Endothelial cell of umbilical vein (primary cell): ENCODE data around the gene DBP. TPM values are rescaled to one million over a fixed set of nuclear protein-coding genes. Genes with fewer than 3 reads are reported as not detected.

Experiments used
- BruUV-seq: library from RNA; stranded (reverse); fragments of 400-500 nt; replicated peaks from 2 replicates; lab custom pipeline; 2021; lab: Mats Ljungman, UMichigan
- CTCF ChIA-PET: fragments of 300-600, 350-600 bp; sonication (Branson Sonifier 250); formaldehyde crosslinking; loops from one replicate; lab custom pipeline; 2021; ENCODE audit warnings: antibody characterized with exemption, inconsistent platforms; lab: Charles Lee
- POLR2A ChIA-PET: fragments of 300-600, 350-600 bp; sonication (Branson Sonifier 250); formaldehyde crosslinking; loops from one replicate; lab custom pipeline; 2021; ENCODE audit warnings: antibody characterized with exemption, inconsistent platforms; lab: Charles Lee
- DNase-seq: peaks from one replicate; pipeline ENCODE4 v3.0.0-alpha.2; 2011; ENCODE audit warnings: low read depth, low spot score
- FAIRE-seq: peaks from 2 replicates; lab custom pipeline; 2011; peaks lifted over from hg19 to GRCh38; lab: Jason Lieb, UNC
- H2AFZ ChIP-seq: 2 replicates; pipeline ENCODE4 v1.6.0; 2012; ENCODE audit warnings: low read depth, low read length, control low read depth, inconsistent platforms
- H3K27ac ChIP-seq: 2 replicates; pipeline ENCODE4 v1.5.1; 2011; ENCODE audit warnings: low read depth, mild to moderate bottlenecking, control low read depth, low read length, moderate library complexity; ENCODE audit not compliant: insufficient read depth
- H3K27me3 ChIP-seq, 2 experiments: 2 replicates each; pipeline versions ENCODE4 v1.6.0 to v1.6.1; 2011; ENCODE audit warnings: low read length in 2 of 2, mixed read lengths in 1 of 2; ENCODE audit not compliant: control insufficient read depth in 2 of 2, insufficient read depth in 2 of 2
- H3K36me3 ChIP-seq, 2 experiments: 2 replicates in 1 of 2; 3 replicates in 1 of 2; pipeline ENCODE4 v1.5.1; 2011; ENCODE audit warnings: low read length in 2 of 2, mild to moderate bottlenecking in 1 of 2, moderate library complexity in 1 of 2; ENCODE audit not compliant: control insufficient read depth in 2 of 2, insufficient read depth in 2 of 2; ENCODE audit errors: extremely low read depth in 1 of 2
- H3K4me1 ChIP-seq: 3 replicates; pipeline ENCODE4 v1.5.1; 2011; ENCODE audit warnings: mild to moderate bottlenecking, low read length; ENCODE audit not compliant: control insufficient read depth, insufficient read depth; ENCODE audit errors: extremely low read depth
- H3K4me2 ChIP-seq: 2 replicates; pipeline ENCODE4 v1.6.1; 2011; ENCODE audit warnings: low read length, control low read depth, mixed read lengths; ENCODE audit not compliant: insufficient read depth
- H3K4me3 ChIP-seq, 3 experiments: fragments of 200-600 bp in 1 of 3; sonication (generic), shearing (Covaris generic) in 1 of 3; replicated peaks in 1 of 3; 2 replicates each; pipeline ENCODE4 v1.5.1; 2011 to 2016; ENCODE audit warnings: control low read depth in 3 of 3, low read length in 3 of 3, mild to moderate bottlenecking in 2 of 3, inconsistent platforms in 1 of 3, low read depth in 1 of 3, moderate library complexity in 1 of 3; ENCODE audit not compliant: insufficient read depth in 1 of 3
- H3K79me2 ChIP-seq: 2 replicates; pipeline ENCODE4 v1.6.0; 2012; ENCODE audit warnings: low read length, inconsistent platforms; ENCODE audit not compliant: control insufficient read depth, insufficient read depth
- H3K9ac ChIP-seq: replicated peaks from 2 replicates; pipeline ENCODE3; 2011; ENCODE audit warnings: low read length, control low read depth; ENCODE audit not compliant: insufficient read depth; ENCODE audit errors: extremely low read depth
- H3K9me1 ChIP-seq: replicated peaks from 3 replicates; pipeline ENCODE4 v1.6.0; 2011; ENCODE audit warnings: mild to moderate bottlenecking, low read length; ENCODE audit not compliant: control insufficient read depth, insufficient read depth; ENCODE audit errors: extremely low read depth
- H3K9me3 ChIP-seq: replicated peaks from 2 replicates; pipeline ENCODE4 v1.5.1; 2012; ENCODE audit warnings: low read length, inconsistent platforms; ENCODE audit not compliant: control insufficient read depth, insufficient read depth
- H4K20me1 ChIP-seq: replicated peaks from 2 replicates; pipeline ENCODE3; 2011; ENCODE audit warnings: mild to moderate bottlenecking, low read length; ENCODE audit not compliant: control insufficient read depth, insufficient read depth; ENCODE audit errors: extremely low read depth
- CTCF ChIP-seq, 2 donors: IDR thresholded peaks; 1 replicate in 1 of 2; 2 replicates in 1 of 2; pipeline ENCODE4 v1.5.1; 2011; ENCODE audit warnings: low read length in 2 of 2, mild to moderate bottlenecking in 2 of 2, moderate library complexity in 2 of 2, control low read depth in 1 of 2, inconsistent platforms in 1 of 2, low read depth in 1 of 2; ENCODE audit not compliant: insufficient read depth in 1 of 2; ENCODE audit errors: extremely low read depth in 1 of 2
- EZH2 ChIP-seq: IDR thresholded peaks from 2 replicates; pipeline ENCODE4 v1.6.1; 2012; ENCODE audit warnings: borderline replicate concordance, low read depth, mild to moderate bottlenecking, moderate library complexity, low read length, inconsistent platforms; ENCODE audit not compliant: severe bottlenecking
- FOS ChIP-seq: IDR thresholded peaks from 2 replicates; pipeline ENCODE4 v1.6.1; 2011; ENCODE audit warnings: mild to moderate bottlenecking, low read length, moderate library complexity, borderline replicate concordance; ENCODE audit not compliant: insufficient read depth
- GATA2 ChIP-seq: IDR thresholded peaks from 2 replicates; pipeline ENCODE4 v1.7.0; 2011; ENCODE audit warnings: low read depth, mild to moderate bottlenecking, moderate library complexity, mixed read lengths, low read length; ENCODE audit not compliant: insufficient read length, insufficient read depth
- JUN ChIP-seq: IDR thresholded peaks from 2 replicates; pipeline ENCODE4 v1.6.1; 2011; ENCODE audit warnings: borderline replicate concordance, low read depth; ENCODE audit not compliant: insufficient read length, insufficient read depth
- MAX ChIP-seq: IDR thresholded peaks from 2 replicates; pipeline ENCODE4 v1.6.1; 2011; ENCODE audit not compliant: insufficient read depth, insufficient read length
- MYC ChIP-seq: IDR thresholded peaks from one replicate; pipeline ENCODE4 v1.6.1; 2011; ENCODE audit warnings: mild to moderate bottlenecking, low read depth, low read length
- POLR2A ChIP-seq: IDR thresholded peaks from 2 replicates; pipeline ENCODE4 v1.6.1; 2012; ENCODE audit warnings: low read depth, mild to moderate bottlenecking, control low read depth, low read length
- POLR2AphosphoS5 ChIP-seq: IDR thresholded peaks from 2 replicates; pipeline ENCODE4 v1.6.1; 2012; ENCODE audit warnings: low read depth, mild to moderate bottlenecking, control low read depth, low read length, moderate library complexity; ENCODE audit not compliant: insufficient read depth
- dilution Hi-C: fragments of 300-500 bp; cut with MboI; formaldehyde crosslinking; loops from one replicate; pipeline ENCODE4 v1.15.0; 2019; ENCODE audit warnings: low sequenced_read_pairs; ENCODE audit not compliant: extremely low pct_ligation_motif_present
- intact Hi-C: fragments of 100-400 bp; cut with micrococcal nuclease; formaldehyde crosslinking; loops from one replicate; pipeline ENCODE4 v1.10.0; 2022
- polyA plus RNA-seq, 4 experiments: library from polyadenylated mRNA; depleted of rRNA in 3 of 4; stranded (reverse) in 3 of 4; unstranded in 1 of 4; fragments of >200 nt; gene quantifications; 2 replicates each; pipeline versions ENCODE4 v1.2.1 to v1.2.3, GENCODE V29; 2011 to 2012; ENCODE audit warnings: missing spikeins in 1 of 4
- total RNA-seq: library from RNA; stranded (reverse); gene quantifications from 2 replicates; pipeline ENCODE4 v1.2.3, GENCODE V29; 2021

Gene DBP
- total and polyA plus RNA-seq, 2 donors (not counting 3 experiments of a cell fraction or from before 2014, with no cell fraction given): 1.5 to 1.8 TPM

- H3K27me3 ChIP-seq: no peaks in the 10 kb centered on the region
- no peaks in the 10 kb centered on the region for H3K36me3 ChIP-seq
- no peak overlapping the region for H3K9ac ChIP-seq
- intact Hi-C loops (no loop called here), dilution Hi-C loops (no loop called here)
- H3K27ac ChIP-seq: no peak overlapping the region
- no peaks in the 10 kb centered on the region for H3K9me3 ChIP-seq
- no peak overlapping the region for H3K4me3 ChIP-seq
- ChIA-PET POLR2A (interaction anchor here (0.5 kb wide), 1 partner anchor 20 kb away, joined by 3 read pairs; no protein-coding TSS in a partner anchor), CTCF (no interaction called here)
- no peak overlapping the region for H2AFZ ChIP-seq
- no TSS peak for BruUV-seq
- no peaks in the 10 kb centered on the region for H3K79me2 ChIP-seq
- TF ChIP-seq JUN (no peak), CTCF (IDR thresholded peaks at IDR 0.05; ENCODE audit: extremely low read depth in 1 of 2, insufficient read depth in 1 of 2, low read depth in 1 of 2, low read length in 2 of 2) (no peak), POLR2A (no peak), MAX (no peak), POLR2AphosphoS5 (no peak), EZH2 (no peak), FOS (no peak), MYC (no peak), GATA2 (no peak)
- FAIRE-seq: no peak
- no peak overlapping the region for H3K4me2 ChIP-seq
- no peaks in the 10 kb centered on the region for H3K9me1 ChIP-seq
- no peaks in the 10 kb centered on the region for H4K20me1 ChIP-seq
- H3K4me1 ChIP-seq: no peaks in the 10 kb centered on the region
- DNase-seq: no peak
These were observed 26.5 kb upstream of the DBP start for GRCh38 chr19:48663667-48664066.
